Esophagus (tissue), 2 donors: ENCODE measurements around the gene PPIC. TPM values are rescaled to one million over a fixed set of nuclear protein-coding genes. Genes with fewer than 3 reads are reported as not detected.

ENCODE experiments used
- H3K27ac ChIP-seq, 2 donors: one replicate each; pipeline ENCODE4 v1.5.1; 2013; ENCODE audit warnings: low read depth in 2 of 2, mild to moderate bottlenecking in 2 of 2, inconsistent platforms in 1 of 2, low read length in 1 of 2, moderate library complexity in 1 of 2
- H3K27me3 ChIP-seq, 2 donors: one replicate each; pipeline ENCODE4 v1.6.1; 2013; ENCODE audit warnings: low read length in 2 of 2, control low read depth in 1 of 2, mild to moderate bottlenecking in 1 of 2; ENCODE audit not compliant: insufficient read depth in 2 of 2, control insufficient read depth in 1 of 2
- H3K36me3 ChIP-seq, 2 donors: one replicate each; pipeline ENCODE4 v1.6.1; 2013; ENCODE audit warnings: low read length in 1 of 2; ENCODE audit not compliant: control insufficient read depth in 2 of 2, insufficient read depth in 2 of 2
- H3K4me1 ChIP-seq, 2 donors: one replicate each; pipeline ENCODE4 v1.6.1; 2013; ENCODE audit warnings: low read length in 1 of 2; ENCODE audit not compliant: control insufficient read depth in 2 of 2, insufficient read depth in 2 of 2
- H3K4me3 ChIP-seq, 2 donors: one replicate each; pipeline ENCODE4 v1.5.1; 2013; ENCODE audit warnings: low read length in 2 of 2, mild to moderate bottlenecking in 2 of 2, low read depth in 1 of 2, moderate library complexity in 1 of 2
- H3K9me3 ChIP-seq, 2 donors: one replicate each; pipeline ENCODE4 v1.6.1; 2013; ENCODE audit warnings: mild to moderate bottlenecking in 2 of 2, low read depth in 1 of 2, low read length in 1 of 2, moderate library complexity in 1 of 2; ENCODE audit not compliant: control insufficient read depth in 2 of 2, insufficient read depth in 1 of 2
- WGBS, 2 donors: extraction: QIAGEN DNeasy Blood & Tissue Kit; methylation state at CpG; one replicate each; pipeline ENCODE4 v1.1.7; 2013; 5-methylcytosine and 5-hydroxymethylcytosine counted together
- polyA plus RNA-seq, 2 donors: library from polyadenylated mRNA; stranded (reverse); fragments of 200-250 nt; gene quantifications; one replicate each; pipeline ENCODE4 v1.2.3, GENCODE V29; 2013
- donor health status: healthy with polysubstance abuse.
- donor health status: Bipolar disorder and iron deficiency.

PPIC gene
- polyA plus RNA-seq: 10 to 100 TPM; 28.0 to 42.1 TPM

GRCh38 chr5:123036391-123037103 lies at the start of gene PPIC:
Gene PPIC, minus strand, starts transcription at chr5:123036725. Its CDS starts 100 bp downstream, at chr5:123036625.
- H3K9me3 ChIP-seq: no peaks in the 10 kb centered on the region
- H3K27me3 ChIP-seq: no peaks in the 10 kb centered on the region
- 1% methylated on average over 73 to 84 of the region's 84 CpGs for WGBS, 2 donors
- peak within 1 kb of the TSS; percentile 72 to 91 for H3K4me3 ChIP-seq
- H3K27ac ChIP-seq: peak within 1 kb of the TSS; percentile 93 to 99
- H3K36me3 ChIP-seq: no peaks in the 10 kb centered on the region
- H3K4me1 ChIP-seq: peaks cover 0 to 2% of the 10 kb centered on the region in 2 donors

- H3K27me3 ChIP-seq: peaks cover 6 to 22% of the 10 kb centered on the region in 2 donors
- peaks cover 6 to 18% of the 10 kb centered on the region in 2 donors for H3K4me1 ChIP-seq
- no peak overlapping the region for H3K27ac ChIP-seq
- H3K4me3 ChIP-seq: no peak overlapping the region
- no peaks in the 10 kb centered on the region for H3K9me3 ChIP-seq
- 33 to 61% methylated on average over 12 of the region's 12 CpGs for WGBS, 2 donors
- no peaks in the 10 kb centered on the region for H3K36me3 ChIP-seq
Measured at GRCh38 chr5:123085638-123086286, 49.2 kb upstream of the PPIC start.

GRCh38 chr5:123084730-123085605 lies 48.4 kb upstream of the PPIC start:
- no peaks in the 10 kb centered on the region for H3K9me3 ChIP-seq
- WGBS, 2 donors: 81 to 84% methylated on average over 9 of the region's 9 CpGs
- peaks cover 6 to 18% of the 10 kb centered on the region in 2 donors for H3K27me3 ChIP-seq
- no peak overlapping the region for H3K4me3 ChIP-seq
- H3K4me1 ChIP-seq: peaks cover 6 to 14% of the 10 kb centered on the region in 2 donors
- no peak overlapping the region for H3K27ac ChIP-seq
- no peaks in the 10 kb centered on the region for H3K36me3 ChIP-seq

- Histone ChIP-seq H3K27ac (no peak overlapping the region), H3K27me3 (peaks cover 6 to 14% of the 10 kb centered on the region in 2 donors)
- WGBS, 2 donors: 78 to 82% methylated on average over 3 of the region's 3 CpGs
Measured at GRCh38 chr5:123083298-123083697, 46.8 kb upstream of the PPIC start.

GRCh38 chr5:123080215-123080614 lies 43.7 kb upstream of the PPIC start:
- no peaks in the 10 kb centered on the region for H3K36me3 ChIP-seq
- no peaks in the 10 kb centered on the region for H3K9me3 ChIP-seq
- no peaks in the 10 kb centered on the region for H3K4me1 ChIP-seq
- H3K27me3 ChIP-seq: peaks cover 5 to 6% of the 10 kb centered on the region in 2 donors
- no peak overlapping the region for H3K4me3 ChIP-seq
- no peak overlapping the region for H3K27ac ChIP-seq
- 47 to 50% methylated on average over 1 of the region's 1 CpG for WGBS, 2 donors

More at GRCh38 chr5:123083298-123083697, 46.8 kb upstream of the PPIC start:
- no peak overlapping the region for H3K4me3 ChIP-seq
- no peaks in the 10 kb centered on the region for H3K9me3 ChIP-seq
- peaks cover 2 to 7% of the 10 kb centered on the region in 2 donors for H3K4me1 ChIP-seq
- no peaks in the 10 kb centered on the region for H3K36me3 ChIP-seq

GRCh38 chr5:123075521-123076163 lies 39.1 kb upstream of the PPIC start:
- WGBS, 2 donors: 83 to 88% methylated on average over 5 of the region's 5 CpGs

GRCh38 chr5:123068368-123068938 lies 31.9 kb upstream of the PPIC start:
- Histone ChIP-seq H3K36me3 (no peaks in the 10 kb centered on the region), H3K27me3 (peaks cover 0 to 3% of the 10 kb centered on the region in 2 donors), H3K27ac (no peak overlapping the region), H3K4me1 (no peaks in the 10 kb centered on the region), H3K4me3 (no peak overlapping the region), H3K9me3 (no peaks in the 10 kb centered on the region)
- 50 to 52% methylated on average over 1 of the region's 1 CpG for WGBS, 2 donors

More at GRCh38 chr5:123075521-123076163, 39.1 kb upstream of the PPIC start:
- Histone ChIP-seq H3K27ac (no peak overlapping the region), H3K27me3 (peaks cover 0 to 3% of the 10 kb centered on the region in 2 donors), H3K9me3 (no peaks in the 10 kb centered on the region), H3K36me3 (no peaks in the 10 kb centered on the region), H3K4me3 (no peak overlapping the region), H3K4me1 (no peaks in the 10 kb centered on the region)

- peaks cover 0 to 3% of the 10 kb centered on the region in 2 donors for H3K9me3 ChIP-seq
- H3K27ac ChIP-seq: no peak overlapping the region
- H3K36me3 ChIP-seq: no peaks in the 10 kb centered on the region
- H3K27me3 ChIP-seq: no peaks in the 10 kb centered on the region
- H3K4me3 ChIP-seq: no peak overlapping the region
- no peaks in the 10 kb centered on the region for H3K4me1 ChIP-seq
Measured at GRCh38 chr5:123066016-123066415, 29.5 kb upstream of the PPIC start.

- Histone ChIP-seq H3K4me3 (no peak overlapping the region), H3K27me3 (no peaks in the 10 kb centered on the region), H3K27ac (no peak overlapping the region), H3K36me3 (no peaks in the 10 kb centered on the region), H3K9me3 (peaks cover 0 to 3% of the 10 kb centered on the region in 2 donors), H3K4me1 (no peaks in the 10 kb centered on the region)
Measured at GRCh38 chr5:123059455-123059854, 22.9 kb upstream of the PPIC start.
